GM19468 (cell line): ENCODE results near the gene DBH.

ENCODE experiments used
- ATAC-seq: cut with Tn5 transposase; IDR thresholded peaks from one replicate; pipeline ENCODE4 v1.9.1; 2021; ENCODE audit warnings: mild to moderate bottlenecking, moderate library complexity, moderate number of reproducible peaks; ENCODE audit not compliant: unreplicated experiment; ENCODE audit errors: extremely low read depth

DBH gene

GRCh38 chr9:133707763-133708245 lies 71.6 kb downstream of the DBH start:
- no peak for ATAC-seq

- ATAC-seq, result no peak
Measured at GRCh38 chr9:133708246-133709014, 72.3 kb downstream of the DBH start.
